Thyroid gland (tissue), 4 donors: ENCODE results near the gene NYAP2.

Experiments used
- CTCF ChIP-seq, 6 experiments: fragments of 200-600 bp in 3 of 6; fragments of 450-650 bp in 3 of 6; sonication (generic) in 3 of 6; IDR thresholded peaks; one replicate each; pipeline ENCODE4 v1.5.1; 2016 to 2019; ENCODE audit warnings: antibody characterized with exemption in 6 of 6, mild to moderate bottlenecking in 2 of 6, inconsistent platforms in 1 of 6, moderate library complexity in 1 of 6
- POLR2A ChIP-seq, 2 donors: fragments of 450-650 bp; IDR thresholded peaks; one replicate each; pipeline ENCODE4 v1.6.1; 2017; ENCODE audit warnings: antibody characterized with exemption in 2 of 2, mild to moderate bottlenecking in 2 of 2, moderate library complexity in 1 of 2

- TF ChIP-seq CTCF (IDR thresholded peaks at IDR 0.05) (no peak), POLR2A (IDR thresholded peaks at IDR 0.05) (no peak)
Observed at GRCh38 chr2:225484751-225485150, 85.2 kb downstream of the NYAP2 start.
